ENCODE results near the gene NBEAL2.

NBEAL2 gene

GRCh38 chr3:46988616-46989015 lies 9.2 kb downstream of the NBEAL2 start:
- no peak for DNase-seq

DNA sequence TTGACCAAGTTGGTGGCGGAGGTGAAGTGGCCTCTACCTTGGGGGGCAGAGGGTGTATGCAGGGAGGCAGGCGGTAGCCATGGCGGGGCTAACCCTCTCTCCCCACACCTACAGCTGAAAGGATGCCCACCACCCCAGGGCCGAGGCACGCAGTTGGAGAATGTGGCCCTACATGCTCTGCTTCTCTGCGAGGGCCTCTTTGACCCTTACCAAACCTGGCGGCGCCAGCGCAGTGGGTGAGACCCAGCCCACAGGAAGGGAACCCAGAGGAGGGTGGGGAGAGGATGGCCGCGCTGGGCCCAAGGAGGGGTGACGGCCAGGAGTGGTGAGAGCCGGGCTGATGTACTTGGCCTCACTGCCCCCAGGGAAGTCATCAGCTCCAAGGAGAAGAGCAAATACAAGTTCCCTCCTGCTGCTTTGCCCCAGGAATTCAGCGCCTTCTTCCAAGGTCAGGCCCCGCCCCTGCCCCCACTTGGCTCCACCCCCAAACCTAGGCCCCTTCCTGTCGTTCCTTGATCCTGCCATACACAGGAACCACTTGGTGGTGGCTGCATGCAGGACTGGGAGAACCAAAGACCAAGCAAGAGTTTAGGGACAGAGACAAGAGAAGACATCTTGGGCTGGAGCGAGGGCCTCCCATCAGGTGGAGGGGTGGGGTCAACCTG lies 9.8 kb downstream of the NBEAL2 start:
- DNase-seq, result no peak

- DNase-seq, result no peak
Measured at GRCh38 chr3:46990573-46991374, 11.3 kb downstream of the NBEAL2 start.

DNA sequence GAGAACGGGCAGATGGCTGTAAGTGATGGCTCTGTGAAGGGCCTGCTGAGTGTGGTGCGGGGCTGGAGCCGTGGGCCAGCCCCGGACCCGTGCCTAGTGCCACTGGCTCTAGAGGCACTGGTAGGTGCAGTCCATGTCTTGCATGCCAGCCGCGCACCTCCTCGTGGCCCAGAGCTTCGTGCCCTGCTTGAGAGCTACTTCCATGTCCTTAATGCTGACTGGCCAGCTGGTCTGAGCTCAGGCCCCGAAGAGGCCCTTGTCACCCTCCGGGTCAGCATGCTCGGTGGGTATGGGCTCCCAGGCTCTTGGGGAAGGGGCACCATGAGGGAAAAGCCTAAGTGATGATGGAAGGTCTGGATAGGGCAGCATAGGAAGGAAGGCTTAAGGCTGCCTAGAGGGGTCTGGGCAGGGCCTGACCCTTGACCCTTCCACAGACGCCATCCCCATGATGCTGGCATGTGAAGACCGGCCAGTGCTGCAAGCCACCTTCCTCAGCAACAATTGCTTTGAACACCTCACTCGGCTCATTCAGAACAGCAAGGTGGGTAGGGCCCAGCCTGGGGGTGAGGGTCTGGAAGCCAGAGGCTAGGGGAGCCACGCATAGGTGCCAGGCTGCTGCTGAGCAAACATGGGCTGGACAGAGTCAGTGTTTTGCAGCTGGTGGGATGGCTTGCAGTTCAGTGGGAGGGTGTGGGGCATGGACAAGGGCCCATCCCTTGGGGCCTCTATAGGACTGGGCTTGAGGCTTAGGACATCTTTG lies 12.1 kb downstream of the NBEAL2 start:
- no peak for DNase-seq

GRCh38 chr3:46992231-46992630 lies 12.8 kb downstream of the NBEAL2 start:
- DNase-seq, result no peak

GRCh38 chr3:46993292-46993691 lies 13.8 kb downstream of the NBEAL2 start:
- no peak for DNase-seq

DNA sequence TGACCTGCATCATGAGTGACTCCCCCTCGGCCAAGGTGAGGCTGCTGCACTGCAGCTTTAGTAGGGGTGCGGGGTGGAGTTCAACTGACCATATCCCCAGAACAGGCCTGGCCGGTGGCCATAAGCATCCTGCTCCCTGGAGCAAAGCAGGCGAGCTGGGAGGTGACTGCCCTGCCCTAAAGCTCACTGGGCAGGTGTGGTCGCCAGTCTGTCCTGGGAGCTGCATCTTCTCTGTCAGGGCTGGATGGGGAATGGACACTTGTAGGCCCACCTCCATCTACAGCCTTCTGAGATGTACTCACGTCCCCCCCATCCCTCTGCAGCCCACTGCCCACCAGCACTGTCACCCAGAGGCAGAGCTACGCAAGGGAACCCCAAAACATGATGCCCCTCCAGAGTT lies 14.5 kb downstream of the NBEAL2 start:
- DNase-seq, result no peak

GRCh38 chr3:46994801-46995731 lies 15.6 kb downstream of the NBEAL2 start:
- DNase-seq, result no peak

DNA sequence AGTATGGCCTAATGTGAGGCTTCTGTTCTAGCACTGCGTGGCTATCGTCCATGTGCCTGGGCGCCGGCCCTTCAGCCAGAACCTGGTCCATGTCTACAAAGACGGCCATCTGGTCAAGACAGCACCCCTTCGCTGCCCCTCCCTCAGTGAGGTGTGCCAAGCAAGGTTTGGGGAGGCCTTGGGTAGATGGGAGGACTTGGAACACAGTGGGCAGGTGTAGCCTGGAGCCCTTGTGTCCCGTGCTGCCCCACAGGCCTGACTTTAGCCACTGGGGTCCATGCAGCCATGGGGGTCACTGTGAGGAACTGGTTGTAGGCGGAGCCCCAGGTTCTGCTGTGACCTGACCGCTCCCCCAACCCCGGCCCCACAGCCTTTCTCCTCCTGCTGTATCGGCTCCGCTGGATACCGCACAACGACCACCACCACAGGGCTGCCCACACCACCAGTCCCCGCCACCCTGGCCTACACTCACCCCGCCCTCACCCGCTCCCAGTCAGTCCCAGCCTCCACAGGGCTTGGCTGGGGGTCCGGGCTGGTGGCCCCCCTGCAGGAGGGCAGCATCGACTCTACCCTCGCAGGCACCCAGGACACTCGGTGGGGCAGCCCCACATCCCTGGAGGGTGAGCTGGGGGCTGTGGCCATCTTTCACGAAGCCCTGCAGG lies 16.6 kb downstream of the NBEAL2 start:
- DNase-seq, result no peak

- no peak for DNase-seq
Measured at GRCh38 chr3:46996689-46997452, 17.4 kb downstream of the NBEAL2 start.

DNA sequence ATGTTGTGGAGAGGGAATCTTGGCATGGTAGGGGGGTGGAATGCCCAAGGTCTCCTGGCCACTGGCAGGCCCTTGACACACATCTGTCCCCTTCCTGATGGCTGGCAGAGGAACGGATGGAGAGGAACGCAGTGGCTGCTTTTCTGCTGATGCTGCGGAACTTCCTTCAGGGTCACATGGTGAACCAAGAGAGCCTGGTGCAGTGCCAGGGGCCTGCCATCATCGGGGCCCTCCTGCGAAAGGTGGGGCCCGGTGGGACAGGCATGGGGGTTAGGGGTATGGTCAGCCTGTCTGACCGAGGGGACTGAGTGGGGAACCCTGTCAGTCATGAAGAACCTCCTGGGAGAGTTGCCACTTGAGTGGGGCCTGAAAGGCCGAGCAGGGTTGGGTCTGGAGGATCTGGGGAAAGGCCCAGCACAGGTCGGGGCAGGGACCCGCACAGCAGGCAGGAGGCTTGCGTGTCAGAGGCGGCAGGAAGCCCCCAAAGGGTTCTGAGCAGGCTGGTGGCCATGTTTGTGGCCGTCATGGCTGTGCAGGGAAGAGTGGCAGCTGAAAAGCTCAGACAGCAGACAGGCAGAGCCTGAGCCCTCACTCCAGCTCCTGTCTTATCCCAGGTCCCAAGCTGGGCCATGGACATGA lies 18.1 kb downstream of the NBEAL2 start:
- no peak for DNase-seq

DNA sequence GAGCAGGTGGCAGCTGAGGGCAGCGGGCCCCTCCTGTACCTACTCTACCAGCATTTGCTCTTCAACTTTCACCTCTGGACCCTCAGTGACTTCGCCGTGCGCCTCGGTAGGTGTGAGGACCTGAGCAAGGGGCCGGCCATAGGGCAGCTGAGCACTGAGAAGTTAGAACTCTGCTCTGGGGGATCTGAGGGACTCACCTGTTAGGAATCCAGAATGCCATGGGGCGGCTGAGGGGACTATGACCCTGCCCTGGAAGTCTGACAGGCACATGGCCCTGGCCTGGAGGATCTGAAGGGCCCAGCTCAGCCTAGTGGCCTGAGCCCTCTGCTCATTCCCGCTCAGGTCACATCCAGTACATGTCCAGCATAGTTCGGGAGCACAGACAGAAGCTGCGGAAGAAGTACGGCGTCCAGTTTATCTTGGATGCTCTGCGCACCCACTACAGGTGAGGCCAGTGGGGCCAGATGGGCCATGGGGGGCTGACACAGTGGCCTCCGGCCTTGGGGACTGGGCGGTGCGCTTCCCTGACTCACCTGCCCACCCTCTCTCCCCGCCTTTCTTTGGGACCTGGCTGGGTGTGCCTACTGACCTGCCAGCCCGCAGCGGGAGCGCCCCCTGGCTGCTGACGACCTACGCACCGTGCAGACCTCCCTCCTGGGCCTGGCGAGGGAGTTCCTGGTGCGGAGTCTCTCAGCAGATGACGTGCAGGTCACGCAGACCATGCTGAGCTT lies 18.8 kb downstream of the NBEAL2 start:
- no peak for DNase-seq

GRCh38 chr3:46998852-46999515 lies 19.5 kb downstream of the NBEAL2 start:
- DNase-seq, result peak; percentile 2

- no peak for DNase-seq
Measured at GRCh38 chr3:46999516-47000197, 20.2 kb downstream of the NBEAL2 start.

GRCh38 chr3:47000198-47000815 lies 20.8 kb downstream of the NBEAL2 start:
- DNase-seq, result no peak

DNA sequence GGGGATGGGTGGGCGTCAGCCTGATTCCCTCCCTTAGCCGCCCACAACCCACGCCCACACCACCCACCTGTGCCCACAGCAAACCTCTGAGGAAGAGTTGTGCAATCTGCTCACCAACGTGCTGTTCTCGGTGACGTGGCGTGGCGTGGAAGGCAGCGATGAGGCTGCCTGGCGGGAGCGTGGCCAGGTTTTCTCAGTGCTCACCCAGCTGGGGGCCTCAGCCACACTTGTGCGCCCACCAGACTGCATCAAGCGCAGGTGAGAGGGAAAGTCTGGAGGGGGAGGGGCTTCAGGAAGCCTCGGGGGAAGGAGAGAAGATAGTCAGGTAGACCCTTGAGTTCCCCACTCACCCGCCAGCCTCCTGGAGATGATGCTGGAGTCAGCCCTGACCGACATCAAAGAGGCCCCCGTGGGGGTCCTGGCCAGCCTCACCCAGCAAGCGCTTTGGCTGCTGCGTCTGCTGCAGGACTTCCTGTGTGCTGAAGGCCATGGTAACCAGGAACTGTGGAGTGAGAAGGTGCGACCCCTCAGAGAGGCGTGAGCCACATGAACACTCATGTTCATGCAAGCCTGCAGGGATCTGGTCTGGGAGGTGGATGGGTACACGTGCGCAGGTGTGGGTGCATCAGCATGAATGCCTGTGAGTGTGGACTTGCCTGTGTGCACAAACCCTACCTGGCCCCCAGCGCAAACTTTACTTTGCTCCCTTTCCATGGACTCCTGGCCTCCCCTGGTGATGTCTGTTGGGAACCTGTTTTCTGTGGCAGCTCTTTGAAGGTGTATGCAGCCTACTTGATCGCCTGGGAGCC lies 21.7 kb downstream of the NBEAL2 start:
- DNase-seq, result no peak

- no peak for DNase-seq
Measured at GRCh38 chr3:47001731-47002170, 22.3 kb downstream of the NBEAL2 start.

All from DMS79 treated with DMSO at 0.1 percent for 48 hours (cell line).